Measurements from ENCODE around the gene PLA2G4B. TPM values are rescaled to one million over a fixed set of nuclear protein-coding genes. Genes with fewer than 3 reads are reported as not detected.

Gene PLA2G4B
- total RNA-seq, 1 donor from 2014 or later = 17.7 TPM

GRCh38 chr15:41804916-41805666 lies 33.6 kb upstream of the PLA2G4B start:
- Mint-ChIP-seq H3K36me3 (peaks cover 7% of the 10 kb centered on the region), H3K27ac (peak overlapping the region; percentile 85), H3K27me3 (no peaks in the 10 kb centered on the region), H3K4me3 (peak overlapping the region; percentile 13), H3K4me1 (ENCODE audit: unreplicated experiment) (peaks cover 19% of the 10 kb centered on the region), H3K9me3 (no peaks in the 10 kb centered on the region)
- no peak for TF ChIP-seq CTCF (conservative IDR thresholded peaks at IDR 0.05)
- DNase-seq (ENCODE audit: extremely low spot score, unreplicated experiment) = no peak

GRCh38 chr15:41805711-41806110 lies 32.9 kb upstream of the PLA2G4B start:
- H3K36me3 Mint-ChIP-seq = peaks cover 7% of the 10 kb centered on the region
- no peak overlapping the region for H3K4me3 Mint-ChIP-seq
- H3K27me3 Mint-ChIP-seq = no peaks in the 10 kb centered on the region
- no peaks in the 10 kb centered on the region for H3K9me3 Mint-ChIP-seq
- H3K27ac Mint-ChIP-seq = peak overlapping the region; percentile 7
- no peak for TF ChIP-seq CTCF (conservative IDR thresholded peaks at IDR 0.05)
- peaks cover 19% of the 10 kb centered on the region for H3K4me1 Mint-ChIP-seq (ENCODE audit: unreplicated experiment)
- DNase-seq (ENCODE audit: extremely low spot score, unreplicated experiment) = no peak

GRCh38 chr15:41806291-41807181 lies 32.1 kb upstream of the PLA2G4B start:
- peak overlapping the region; percentile 36 for H3K27ac Mint-ChIP-seq
- no peak overlapping the region for H3K4me3 Mint-ChIP-seq
- H3K4me1 Mint-ChIP-seq (ENCODE audit: unreplicated experiment) = peaks cover 24% of the 10 kb centered on the region
- no peaks in the 10 kb centered on the region for H3K9me3 Mint-ChIP-seq
- H3K27me3 Mint-ChIP-seq = no peaks in the 10 kb centered on the region
- DNase-seq (ENCODE audit: extremely low spot score, unreplicated experiment) = no peak
- TF ChIP-seq CTCF (conservative IDR thresholded peaks at IDR 0.05) = no peak
- H3K36me3 Mint-ChIP-seq = peaks cover 3% of the 10 kb centered on the region

GRCh38 chr15:41809121-41809520 lies 29.5 kb upstream of the PLA2G4B start:
- Mint-ChIP-seq H3K27me3 (no peaks in the 10 kb centered on the region), H3K4me1 (ENCODE audit: unreplicated experiment) (peaks cover 24% of the 10 kb centered on the region), H3K27ac (no peak overlapping the region), H3K9me3 (no peaks in the 10 kb centered on the region), H3K4me3 (no peak overlapping the region), H3K36me3 (peaks cover 8% of the 10 kb centered on the region)
- no peak for DNase-seq (ENCODE audit: extremely low spot score, unreplicated experiment)
- TF ChIP-seq CTCF (conservative IDR thresholded peaks at IDR 0.05) = no peak

- no peak overlapping the region for H3K4me3 Mint-ChIP-seq
- no peak overlapping the region for H3K27ac Mint-ChIP-seq
- no peaks in the 10 kb centered on the region for H3K27me3 Mint-ChIP-seq
- no peak for DNase-seq (ENCODE audit: extremely low spot score, unreplicated experiment)
- H3K36me3 Mint-ChIP-seq = peaks cover 8% of the 10 kb centered on the region
- no peak for TF ChIP-seq CTCF (conservative IDR thresholded peaks at IDR 0.05)
- H3K9me3 Mint-ChIP-seq = no peaks in the 10 kb centered on the region
- H3K4me1 Mint-ChIP-seq (ENCODE audit: unreplicated experiment) = peaks cover 21% of the 10 kb centered on the region
Observed at GRCh38 chr15:41809526-41810220, 29.0 kb upstream of the PLA2G4B start.
